Endothelial cell of hepatic sinusoid (primary cell): ENCODE measurements around the gene TRIML1.
"Not testable (repeated sequence)": the region's sequence is repeated elsewhere in the genome, so short reads cannot be mapped to it uniquely, and the experiment has no call there.

ENCODE experiments used
- in situ Hi-C: cut with HindIII; loops from 2 replicates; pipeline ENCODE4 v1.10.0; 2017; ENCODE audit warnings: low sequenced_read_pairs

The TRIML1 gene

GRCh38 chr4:188147776-188148175, 8.5 kb downstream of the TRIML1 start:
- in situ Hi-C loops: no loop called here

GRCh38 chr4:188154668-188155405, 15.6 kb downstream of the TRIML1 start:
- in situ Hi-C loops: no loop called here

- in situ Hi-C loops: no loop called here
These were observed 19.1 kb downstream of the TRIML1 start for GRCh38 chr4:188158336-188158735.

- in situ Hi-C loops: not testable (repeated sequence)
These were observed 20.4 kb downstream of the TRIML1 start for GRCh38 chr4:188159513-188160226.

- in situ Hi-C loops: no loop called here
These were observed 21.2 kb downstream of the TRIML1 start for GRCh38 chr4:188160406-188160805.

- in situ Hi-C loops: no loop called here
These were observed 21.9 kb downstream of the TRIML1 start for GRCh38 chr4:188161167-188161566.

GRCh38 chr4:188162698-188163097, 23.5 kb downstream of the TRIML1 start:
- in situ Hi-C loops: no loop called here

- in situ Hi-C loops: no loop called here
These were observed 29.6 kb downstream of the TRIML1 start for GRCh38 chr4:188168726-188169373.

- in situ Hi-C loops: no loop called here
These were observed 32.3 kb downstream of the TRIML1 start for GRCh38 chr4:188171551-188171950.

- in situ Hi-C loops: no loop called here
These were observed 36.0 kb downstream of the TRIML1 start for GRCh38 chr4:188175288-188175687.

GRCh38 chr4:188177997-188178675, 38.9 kb downstream of the TRIML1 start:
- in situ Hi-C loops: no loop called here

GRCh38 chr4:188178806-188179205, 39.6 kb downstream of the TRIML1 start:
- in situ Hi-C loops: no loop called here

GRCh38 chr4:188187106-188187505, 47.9 kb downstream of the TRIML1 start:
- in situ Hi-C loops: no loop called here

GRCh38 chr4:188190461-188190860, 51.2 kb downstream of the TRIML1 start:
- in situ Hi-C loops: no loop called here

- in situ Hi-C loops: no loop called here
These were observed 55.2 kb downstream of the TRIML1 start for GRCh38 chr4:188194421-188194820.

- in situ Hi-C loops: no loop called here
These were observed 56.2 kb downstream of the TRIML1 start for GRCh38 chr4:188195389-188195985.

GRCh38 chr4:188196134-188196735, 57.0 kb downstream of the TRIML1 start:
- in situ Hi-C loops: no loop called here
